K562 (cell line): Measurements from ENCODE around the gene MYMX. TPM values are rescaled to one million over a fixed set of nuclear protein-coding genes. Genes with fewer than 3 reads are reported as not detected.

Experiments used
- CBX1 ChIP-seq: sonication (generic); IDR thresholded peaks from 2 replicates; pipeline ENCODE4 v1.6.1; 2016; ENCODE audit warnings: antibody characterized with exemption, low read depth, mild to moderate bottlenecking
- CREM ChIP-seq: IDR thresholded peaks from 2 replicates; pipeline ENCODE4 v1.6.1; 2014; ENCODE audit warnings: antibody characterized with exemption, low read depth
- ESRRB ChIP-seq: fragments of 250-450 bp; sonication (Bioruptor Pico); IDR thresholded peaks from 2 replicates; pipeline ENCODE4 v1.5.0; 2020; ENCODE audit warnings: mild to moderate bottlenecking, moderate library complexity, borderline replicate concordance
- FOXP4 ChIP-seq: sonication (generic); formaldehyde crosslinking; IDR thresholded peaks from 2 replicates; pipeline ENCODE4 v1.8.0; 2022; ENCODE audit warnings: mild to moderate bottlenecking, missing genetic modification reagents, borderline replicate concordance
- KLF13 ChIP-seq: fragments of 450-650 bp; IDR thresholded peaks from 2 replicates; pipeline ENCODE4 v1.6.1; 2016; ENCODE audit warnings: missing genetic modification characterization, low read depth, mild to moderate bottlenecking, missing compliant biosample characterization, moderate library complexity, borderline replicate concordance
- LCOR ChIP-seq: sonication (generic); formaldehyde crosslinking; IDR thresholded peaks from 2 replicates; pipeline ENCODE4 v1.8.0; 2022; ENCODE audit warnings: mild to moderate bottlenecking, missing genetic modification reagents
- PHF8 ChIP-seq: fragments of 200-600 bp; sonication (generic); IDR thresholded peaks from 2 replicates; pipeline ENCODE4 v1.6.1; 2012; ENCODE audit warnings: mixed run types, mild to moderate bottlenecking, inconsistent platforms, low read length, moderate library complexity, borderline replicate concordance
- SMAD4 ChIP-seq: fragments of 250-450 bp; sonication (Bioruptor Pico); conservative IDR thresholded peaks from 2 replicates; pipeline ENCODE4 v1.8.0; 2021; ENCODE audit warnings: inconsistent platforms, mild to moderate bottlenecking, moderate library complexity
- TEAD1 ChIP-seq, 2 experiments: fragments of 450-650 bp in 1 of 2; sonication (generic) in 1 of 2; formaldehyde crosslinking; IDR thresholded peaks; 2 replicates each; pipeline versions ENCODE4 v1.4.0 to v1.8.0; 2020 to 2022; ENCODE audit warnings: mild to moderate bottlenecking in 2 of 2, missing genetic modification reagents in 1 of 2
- ZBED1 ChIP-seq: IDR thresholded peaks from 2 replicates; pipeline ENCODE4 v1.6.1; 2014
- ZNF212 ChIP-seq: fragments of 450-650 bp; formaldehyde crosslinking; IDR thresholded peaks from 2 replicates; pipeline ENCODE4 v1.4.0; 2020; ENCODE audit warnings: mild to moderate bottlenecking
- ZNF592 ChIP-seq: fragments of 450-650 bp; IDR thresholded peaks from 2 replicates; pipeline ENCODE4 v1.6.1; 2017; ENCODE audit warnings: antibody characterized with exemption, mild to moderate bottlenecking
- ZNF639 ChIP-seq, 2 experiments: fragments of 200-800 bp in 1 of 2; sonication (Bioruptor generic) in 1 of 2; sonication (generic) in 1 of 2; formaldehyde crosslinking in 1 of 2; IDR thresholded peaks in 1 of 2; conservative IDR thresholded peaks in 1 of 2; 2 replicates each; pipeline versions ENCODE4 v1.5.0 to v1.6.1; 2016 to 2020; ENCODE audit warnings: missing compliant biosample characterization in 1 of 2, missing genetic modification characterization in 1 of 2, missing genetic modification reagents in 1 of 2
- polyA plus RNA-seq, 8 experiments: library from polyadenylated mRNA; depleted of rRNA in 4 of 8; stranded (reverse) in 5 of 8; unstranded in 3 of 8; fragments of >200 nt; fragmentation: Nextera tagmentation in 2 of 8; fragmentation: Illumina TruSeq in 1 of 8; extraction: Ambion mirVana in 2 of 8; extraction: Trizol in 1 of 8; gene quantifications; 2 replicates each; pipeline versions ENCODE4 v1.2.1 to v1.2.3, GENCODE V29; 2011 to 2014; ENCODE audit warnings: inconsistent platforms in 1 of 8, missing spikeins in 1 of 8
- total RNA-seq, 7 experiments: library from RNA; depleted of rRNA in 6 of 7; stranded (reverse); fragments of >200 nt in 6 of 7; fragmentation: Illumina TruSeq in 2 of 7; extraction: Trizol in 2 of 7; gene quantifications; 2 replicates each; pipeline versions ENCODE4 v1.2.1 to v1.2.3, GENCODE V29; 2011 to 2021; ENCODE audit warnings: low replicate concordance in 1 of 7

MYMX gene
- total and polyA plus RNA-seq, 9 of the 15 experiments (the other 6 are each of a cell fraction or from before 2014, with no cell fraction given) = 0.12 TPM; not detected in 8

GRCh38 chr6:44253307-44254101 lies 36.8 kb downstream of the MYMX start (continued):
- TF ChIP-seq TEAD1 (CRISPR knock-in tag; IDR thresholded peaks at IDR 0.05) (peak in 1 of 2 experiments; percentile 8; a peak in 2 of 4 replicates), ZBED1 (0 out of 2 replicates have a peak, but pooled peaks have one; percentile 11), PHF8 (no peak), CBX1 (0 out of 2 replicates have a peak, but pooled peaks have one; percentile 41), KLF13 (tag) (no peak), SMAD4 (peak; percentile 43; the same call in 1 of the 2 replicates), FOXP4 (CRISPR knock-in tag) (0 out of 2 replicates have a peak, but pooled peaks have one; percentile 27), CREM (peak; percentile 39; the same call in 1 of the 2 replicates), ESRRB (CRISPR knock-in tag) (no peak), ZNF639 (CRISPR knock-in tag; conservative IDR thresholded peaks at IDR 0.05 in 1 of 2, IDR thresholded peaks at IDR 0.05 in 1 of 2) (no peak), ZNF212 (no peak), ZNF592 (peak; percentile 40; the same call in 1 of the 2 replicates), LCOR (0 out of 2 replicates have a peak, but pooled peaks have one; percentile 42)
